GM19372 (cell line): Measurements from ENCODE around the gene CACNG5.

ENCODE experiments used
- ATAC-seq: cut with Tn5 transposase; IDR thresholded peaks from one replicate; pipeline ENCODE4 v1.9.1; 2021; ENCODE audit warnings: mild to moderate bottlenecking, low read depth, moderate library complexity; ENCODE audit not compliant: unreplicated experiment

CACNG5 gene

DNA sequence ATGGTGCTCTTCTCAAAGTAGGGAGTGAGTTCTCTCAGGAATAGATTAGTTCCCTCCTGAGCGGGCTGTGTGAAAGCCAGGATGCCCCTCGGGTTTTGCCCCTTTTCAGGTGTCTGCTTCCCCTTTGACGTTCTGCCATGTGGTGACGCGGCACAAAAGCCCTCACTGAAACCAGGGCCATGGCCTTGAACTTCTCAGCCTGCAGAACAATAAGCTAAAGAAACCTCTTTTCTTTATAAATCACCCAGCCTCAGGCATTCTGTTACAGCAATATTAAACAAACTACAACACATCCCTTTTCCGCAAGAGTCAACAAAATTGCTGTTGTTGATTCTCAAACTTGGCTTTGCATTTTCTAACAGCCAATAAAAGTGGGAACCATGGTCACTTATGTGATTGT is 15.5 kb upstream of the CACNG5 start:
- ATAC-seq, result no peak

DNA sequence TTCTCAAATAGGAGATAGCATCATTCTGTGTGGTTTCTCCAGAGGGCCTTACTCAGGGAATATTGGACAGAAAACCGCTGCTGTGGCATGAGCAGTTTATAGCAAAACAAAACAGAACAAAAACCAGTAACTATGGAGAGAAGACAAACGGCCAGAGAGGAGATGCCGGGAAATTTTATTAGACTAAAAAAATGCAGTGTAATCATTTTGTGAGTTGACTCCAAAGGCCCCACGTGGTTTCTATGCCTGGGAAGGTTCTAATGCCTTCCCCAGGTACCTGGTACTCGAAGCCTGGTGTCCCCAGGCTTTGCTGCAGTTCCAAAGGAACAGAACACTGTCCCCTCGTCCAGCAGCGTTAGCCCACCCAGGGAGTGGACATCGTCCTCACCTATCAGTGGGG is 12.9 kb upstream of the CACNG5 start:
- ATAC-seq, result no peak

DNA sequence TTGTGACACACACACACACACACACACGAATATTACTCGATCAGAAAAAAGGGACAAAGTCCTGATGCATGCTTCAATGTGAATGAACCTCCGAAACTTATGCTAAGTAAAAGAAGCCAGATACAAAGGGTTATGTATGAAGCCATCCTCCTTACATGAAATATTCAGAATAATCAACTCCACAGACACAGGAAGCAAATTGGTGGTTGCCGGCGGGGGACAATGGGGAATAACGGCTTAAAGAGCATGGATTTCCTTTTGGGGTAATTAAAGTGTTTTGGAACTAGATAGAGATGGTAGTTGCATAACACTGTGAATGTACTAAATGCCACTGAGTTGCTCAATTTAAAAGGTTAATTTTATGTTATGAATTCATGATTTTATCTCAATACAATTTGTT is 8.1 kb upstream of the CACNG5 start:
- ATAC-seq, result no peak

DNA sequence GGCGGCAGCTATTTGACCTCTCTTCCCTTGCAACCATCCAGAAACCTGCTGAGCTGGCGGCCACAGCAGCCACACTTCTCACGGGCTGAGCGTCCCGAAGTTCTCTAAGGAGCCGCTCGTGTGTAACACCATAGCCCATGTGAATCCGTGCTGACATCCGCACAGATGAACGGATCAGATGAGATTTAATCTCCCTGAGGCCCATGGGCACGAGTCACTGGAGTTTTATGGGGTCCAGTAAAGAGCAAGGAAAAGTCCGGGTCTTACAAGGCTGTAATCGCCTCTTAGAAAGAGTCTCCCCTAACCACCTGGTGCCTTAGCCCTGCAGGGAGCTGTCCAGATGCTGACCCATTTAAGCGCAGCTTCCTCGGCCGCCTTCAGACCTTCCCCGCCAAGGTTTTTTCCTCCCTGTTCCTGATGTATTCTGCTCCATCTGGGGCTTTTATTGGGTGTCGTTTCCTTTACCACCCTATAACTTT is 5.5 kb upstream of the CACNG5 start:
- ATAC-seq, result no peak

DNA sequence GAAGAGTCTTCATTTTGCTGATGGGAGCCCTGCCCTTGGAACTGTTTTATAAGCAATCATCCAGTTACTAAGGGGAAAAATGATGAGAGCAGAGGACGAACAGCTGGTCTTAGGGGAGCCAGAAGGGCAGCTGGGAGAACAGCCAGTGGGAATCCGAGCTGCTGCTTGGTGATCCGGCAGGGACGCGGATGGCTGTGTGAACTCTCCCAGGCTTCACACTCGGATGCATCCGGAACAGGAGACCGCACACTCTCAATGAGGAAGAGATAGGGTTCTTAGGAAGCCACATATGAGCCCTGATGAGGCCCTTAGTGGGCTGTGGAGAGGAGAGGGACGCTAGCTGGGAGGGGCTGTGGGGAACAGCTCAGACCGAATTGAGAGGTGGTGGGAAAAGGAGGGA is 5.0 kb upstream of the CACNG5 start:
- no peak for ATAC-seq

DNA sequence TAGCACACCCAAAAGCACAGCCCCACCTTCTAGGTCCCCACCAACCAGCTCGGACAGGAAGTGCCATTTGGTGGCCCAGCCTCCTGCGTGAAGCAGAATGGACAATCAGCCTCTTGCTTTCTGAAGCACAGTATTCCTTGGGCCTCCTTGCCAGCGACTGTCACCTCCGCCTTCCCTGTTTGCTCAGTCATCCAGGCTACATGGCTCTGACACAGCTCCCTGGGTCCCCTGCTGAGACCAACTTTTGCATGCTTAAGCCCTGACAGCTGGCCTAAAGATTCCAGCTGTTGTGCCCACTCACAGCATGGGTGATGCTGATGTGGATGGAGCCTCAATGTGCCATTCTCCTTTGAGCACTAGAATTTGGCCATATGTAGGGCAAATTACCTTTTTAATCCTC is 4.5 kb upstream of the CACNG5 start:
- ATAC-seq, result no peak

DNA sequence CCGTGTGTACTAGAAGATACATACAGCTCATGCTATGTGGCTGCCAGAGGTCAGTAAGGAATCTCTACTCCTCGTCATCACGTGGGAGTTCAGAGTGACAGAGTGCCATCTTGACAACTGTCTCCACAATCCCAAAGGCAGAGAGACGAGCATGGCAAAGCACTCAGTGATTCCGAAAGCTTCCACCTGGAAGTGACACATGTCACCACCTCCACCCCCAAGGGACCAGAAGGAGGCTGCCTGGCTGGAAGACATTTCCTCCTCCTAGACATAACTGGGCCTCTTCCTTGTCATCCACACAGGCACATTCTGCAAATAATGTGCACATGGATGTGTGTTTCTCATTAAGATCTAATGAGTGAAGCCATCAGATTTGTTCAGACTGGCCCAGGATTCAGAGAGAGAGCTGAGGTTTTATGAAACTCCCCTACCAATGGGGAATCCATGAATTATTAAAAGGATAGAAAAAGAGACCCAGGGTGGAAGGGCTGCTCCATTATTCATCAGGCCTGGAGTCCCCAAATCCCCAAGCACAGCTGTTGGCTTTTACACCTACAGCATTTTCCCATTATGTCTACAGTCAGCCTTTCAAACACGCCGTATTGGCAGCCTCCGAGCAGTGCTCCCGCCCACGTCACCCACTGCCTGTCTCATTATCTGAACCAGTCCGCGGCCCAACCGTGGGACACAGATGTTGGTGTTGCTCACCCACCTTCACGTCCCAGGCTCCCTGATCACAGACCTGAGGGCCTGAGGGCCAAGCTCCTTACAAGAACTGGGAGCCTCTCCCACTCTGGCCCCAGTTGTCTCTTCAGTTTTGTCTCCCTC is 3.3 kb upstream of the CACNG5 start:
- no peak for ATAC-seq

DNA sequence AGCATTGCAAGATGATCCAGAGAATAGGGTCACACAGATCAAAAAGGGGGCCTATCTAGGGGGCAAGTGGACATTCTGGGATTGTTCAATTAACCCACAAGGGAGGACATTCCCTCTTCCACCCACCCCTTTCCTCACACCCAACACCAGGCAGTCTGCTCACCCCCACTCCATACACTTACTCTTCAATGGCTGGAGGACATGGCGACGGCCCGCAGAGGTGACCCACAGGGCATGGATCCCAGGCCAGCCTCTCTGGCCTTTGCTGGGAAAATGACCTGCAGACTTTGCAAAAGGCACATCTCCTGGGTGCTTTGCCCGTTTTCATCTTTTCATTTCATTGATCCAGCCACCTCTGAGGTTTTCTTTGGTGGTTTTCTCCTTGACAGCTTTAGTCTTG is 1.7 kb upstream of the CACNG5 start:
- no peak for ATAC-seq

DNA sequence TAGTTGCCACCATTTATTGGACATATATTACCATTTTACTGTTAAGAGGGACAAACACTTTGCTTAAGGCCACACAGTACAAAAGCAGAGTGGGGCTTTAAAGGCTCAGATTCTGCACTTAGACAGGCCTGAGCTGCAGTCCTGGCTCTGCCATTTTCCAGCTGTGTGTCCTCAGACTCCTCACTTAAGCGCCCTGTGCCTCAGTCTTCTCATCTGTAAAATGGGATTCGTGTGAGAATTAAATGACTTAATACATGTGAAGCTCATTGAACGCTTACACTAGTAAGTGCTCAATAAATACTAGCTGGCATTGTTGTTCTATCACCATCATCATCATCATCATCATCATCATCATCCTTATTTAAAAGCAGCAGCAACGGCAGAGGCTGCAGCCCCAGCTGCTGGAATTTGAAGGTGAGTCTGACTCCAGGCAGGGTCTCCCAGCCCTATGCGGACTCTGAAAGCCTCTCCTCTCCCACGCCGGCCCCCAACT is 445 bp upstream of the CACNG5 start:
- no peak for ATAC-seq

DNA sequence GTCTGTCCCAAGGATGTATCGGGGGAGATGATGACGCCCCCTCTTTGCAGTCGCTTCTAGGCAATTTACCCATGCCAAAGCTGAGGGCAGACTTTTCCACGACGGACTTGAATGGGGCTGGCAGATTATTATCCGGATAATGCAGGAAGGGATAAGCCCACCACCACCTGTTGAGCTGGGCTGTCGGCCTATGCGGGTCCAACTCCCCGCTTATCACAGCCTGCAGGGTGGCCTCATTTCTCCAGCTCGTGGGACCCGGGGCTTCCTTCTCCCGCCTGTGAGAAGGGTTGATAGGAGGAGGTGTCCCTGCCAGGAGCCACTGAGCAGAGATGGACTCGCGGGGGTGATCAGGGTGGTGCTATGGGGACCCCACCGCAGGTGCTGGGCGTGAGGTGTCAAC is 559 bp downstream of the CACNG5 start:
- no peak for ATAC-seq

DNA sequence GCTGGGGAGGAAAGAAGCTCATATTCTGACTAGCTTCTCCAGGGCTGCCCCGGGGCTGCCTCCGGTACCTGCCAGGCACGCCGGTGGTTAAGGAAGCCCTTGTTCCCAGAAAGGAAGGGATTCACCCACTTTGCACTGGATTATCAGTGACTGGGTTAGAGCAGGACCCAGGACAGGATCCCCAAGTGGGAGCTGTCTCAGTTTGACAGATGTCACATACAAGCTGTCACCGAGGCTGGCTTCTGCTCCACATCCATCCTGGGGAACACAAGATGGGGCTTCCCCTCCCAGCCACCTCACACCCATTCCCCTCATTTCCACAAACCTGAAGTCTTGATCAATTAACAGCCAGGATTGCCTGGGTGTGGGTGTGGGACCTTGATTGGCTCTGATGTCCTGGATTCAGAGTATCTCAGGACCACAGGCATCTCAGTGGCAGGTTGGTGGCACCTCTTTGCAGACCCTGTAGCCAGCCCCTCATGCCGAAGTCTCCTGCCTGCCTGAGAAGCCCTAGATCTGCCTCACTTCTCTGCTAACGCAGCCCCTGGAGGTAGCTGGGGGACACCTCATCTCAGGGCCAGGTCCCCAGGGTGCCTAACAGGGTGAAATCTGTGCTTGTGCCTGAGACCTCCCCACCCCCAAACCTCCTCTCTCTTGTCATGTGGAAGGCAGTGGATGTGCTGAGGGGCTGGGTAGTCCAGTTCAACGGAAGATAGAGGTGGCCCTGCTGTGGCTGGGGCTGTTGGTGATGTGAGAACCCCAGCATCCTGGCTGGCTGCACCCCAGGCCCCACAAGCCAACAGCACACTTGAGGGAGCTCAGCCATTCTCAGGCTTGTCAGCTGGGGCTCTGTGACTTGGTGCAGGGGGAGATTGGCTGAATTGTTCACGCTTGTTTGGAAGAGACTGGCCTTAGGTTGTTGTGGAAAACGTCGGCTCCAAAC is 1.4 kb downstream of the CACNG5 start:
- ATAC-seq, result no peak

DNA sequence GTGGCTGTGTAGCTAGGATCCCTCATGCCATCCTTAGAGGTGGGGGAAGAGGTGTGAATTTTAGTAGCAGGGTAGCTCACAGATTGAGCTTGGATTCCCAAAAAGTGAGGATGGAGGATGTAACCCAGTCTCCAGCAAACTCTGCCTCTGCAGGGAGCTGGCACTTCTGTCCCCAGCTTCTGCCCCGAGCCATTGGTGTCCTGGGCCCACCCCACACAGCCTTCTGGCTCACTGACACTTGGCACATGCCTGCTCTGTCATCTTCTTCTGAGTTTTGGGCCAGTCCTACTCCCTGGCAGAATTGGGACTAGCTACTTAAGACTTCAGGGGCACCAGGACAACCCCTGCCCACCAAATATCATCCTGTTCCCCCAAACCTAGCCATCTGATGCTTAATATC is 2.3 kb downstream of the CACNG5 start:
- ATAC-seq, result no peak

DNA sequence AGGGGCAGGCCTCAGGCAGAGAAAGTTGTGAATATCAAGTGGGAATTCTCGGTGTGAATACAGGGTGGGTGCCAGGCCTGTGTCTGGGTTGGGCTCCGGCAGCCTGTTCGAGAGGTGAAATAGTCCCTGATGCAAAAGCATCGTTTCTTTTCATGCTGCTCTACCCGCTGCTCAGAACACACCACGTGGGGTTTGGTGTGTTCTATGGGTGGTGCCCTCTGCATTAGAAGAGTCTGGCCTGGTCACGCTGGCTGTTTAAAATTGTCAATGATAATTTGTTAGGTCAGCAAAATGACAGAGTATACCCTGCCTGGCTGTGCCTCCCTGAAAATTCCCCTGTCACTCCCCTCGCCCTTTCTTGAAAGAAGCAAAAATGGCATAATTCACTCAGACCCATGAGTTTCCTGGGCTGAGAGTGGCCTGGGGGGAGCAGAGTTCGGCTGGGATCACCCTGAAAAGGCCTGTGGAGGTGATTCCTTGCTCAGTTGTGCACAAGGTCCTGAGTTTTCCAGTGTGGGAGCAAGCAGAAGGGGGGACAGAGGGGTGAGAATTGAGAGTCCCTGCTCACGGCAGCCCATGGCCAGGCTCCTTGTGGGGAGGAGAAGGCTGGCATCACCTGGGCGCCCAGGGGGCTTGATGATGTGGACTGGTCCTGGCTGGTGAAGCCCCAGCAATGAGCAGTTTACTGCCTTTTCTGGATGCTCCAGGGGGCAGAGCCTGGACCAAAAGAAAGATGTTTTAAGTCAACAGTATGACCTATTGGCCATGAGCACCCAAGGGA is 3.2 kb downstream of the CACNG5 start:
- ATAC-seq, result no peak

DNA sequence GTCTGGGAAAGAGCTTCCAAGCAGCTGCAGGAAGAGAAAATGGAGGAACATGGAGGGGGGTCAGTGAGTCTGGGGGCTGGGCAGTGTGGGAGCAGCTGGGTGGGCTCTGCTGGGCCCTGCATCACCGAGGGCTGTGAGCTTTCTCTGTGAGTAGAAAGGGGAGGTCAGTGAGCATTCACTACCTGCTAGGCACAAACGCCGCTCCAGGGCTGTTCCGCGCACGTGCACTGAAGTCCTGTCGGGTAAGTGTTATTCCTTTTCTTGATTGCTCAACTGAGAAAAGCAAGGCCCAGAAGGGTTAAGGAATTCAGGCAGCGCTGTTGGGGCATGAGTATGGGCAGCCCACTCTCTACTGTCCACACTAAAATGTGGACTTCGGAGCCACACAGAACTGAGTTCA is 4.7 kb downstream of the CACNG5 start:
- no peak for ATAC-seq

DNA sequence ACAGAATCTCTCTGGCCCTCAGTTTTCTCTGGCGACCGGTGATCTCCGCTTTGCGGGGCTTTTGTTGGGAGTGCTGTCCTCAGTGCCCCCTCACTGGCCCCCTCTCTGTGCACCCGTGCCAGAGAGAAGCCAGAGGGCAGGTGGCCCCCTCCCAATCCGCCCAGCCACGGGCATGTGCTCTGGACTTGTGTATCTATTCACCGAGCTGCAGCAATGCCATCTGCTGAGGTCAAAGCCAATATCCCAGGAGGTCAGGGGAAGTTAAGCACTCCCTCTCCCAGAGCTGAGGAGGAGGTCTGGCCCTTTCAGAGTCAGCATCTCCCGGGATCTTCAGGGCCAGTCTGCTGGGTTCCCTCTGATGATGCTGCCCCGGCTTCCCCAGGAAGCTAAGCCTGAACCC is 5.1 kb downstream of the CACNG5 start:
- ATAC-seq, result no peak

DNA sequence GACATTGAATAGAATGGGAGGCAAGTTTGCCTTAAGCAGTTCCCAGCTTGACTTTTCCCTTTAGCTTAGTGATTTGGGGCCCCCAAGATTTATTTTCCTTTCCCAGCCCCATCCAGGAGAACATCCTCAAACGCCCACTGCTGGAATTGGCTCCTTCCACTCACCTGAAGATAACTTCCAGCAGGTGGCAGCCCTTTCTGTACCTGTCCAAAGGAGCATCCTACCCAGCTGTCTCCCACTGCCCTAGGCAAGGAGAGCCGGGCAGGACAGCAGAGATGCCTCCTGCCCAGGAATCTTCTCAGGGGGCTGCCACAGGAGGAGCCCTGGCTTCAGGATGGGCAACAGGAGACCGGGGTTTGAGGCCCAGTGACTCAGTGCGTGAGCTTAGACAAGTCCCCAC is 6.4 kb downstream of the CACNG5 start:
- no peak for ATAC-seq

DNA sequence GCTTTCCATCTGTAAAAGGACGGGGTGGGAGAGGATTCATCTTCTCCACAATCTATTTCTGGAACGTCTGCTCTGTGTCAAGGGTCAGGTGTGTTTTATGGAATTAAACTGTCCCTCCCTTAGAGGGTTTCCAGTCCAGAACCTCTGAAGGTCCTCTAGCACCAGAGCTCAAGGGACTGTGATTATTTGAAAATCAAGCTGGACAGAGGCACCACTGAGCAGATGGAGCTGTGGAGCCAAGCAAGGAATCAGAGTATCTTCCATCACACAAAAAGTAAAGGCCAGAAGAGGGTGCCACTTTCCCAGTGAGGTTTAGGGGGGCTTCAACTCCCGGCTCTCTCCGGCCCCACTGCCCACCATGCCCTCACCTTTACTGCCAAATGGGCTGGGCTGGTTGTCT is 6.8 kb downstream of the CACNG5 start:
- no peak for ATAC-seq

DNA sequence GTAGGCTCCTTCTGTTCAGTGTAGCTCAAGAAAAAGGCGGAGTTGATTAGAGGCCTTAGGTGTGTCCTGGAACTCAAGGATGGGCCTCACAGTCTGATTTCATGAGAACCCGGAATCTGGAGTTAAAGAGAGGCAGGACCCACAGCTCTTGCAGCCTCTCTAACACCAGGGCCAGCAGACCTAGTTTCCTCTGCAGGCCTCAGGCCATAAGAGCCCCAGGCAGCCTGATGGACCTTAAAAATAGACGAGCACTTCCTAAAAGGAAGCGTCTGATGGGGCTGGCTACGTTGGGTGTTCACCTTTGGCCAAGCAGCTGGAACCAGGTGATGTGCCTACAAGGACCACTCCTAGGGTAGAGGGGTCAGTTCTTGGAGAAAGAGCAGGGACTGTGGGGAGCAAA is 7.6 kb downstream of the CACNG5 start:
- ATAC-seq, result no peak

DNA sequence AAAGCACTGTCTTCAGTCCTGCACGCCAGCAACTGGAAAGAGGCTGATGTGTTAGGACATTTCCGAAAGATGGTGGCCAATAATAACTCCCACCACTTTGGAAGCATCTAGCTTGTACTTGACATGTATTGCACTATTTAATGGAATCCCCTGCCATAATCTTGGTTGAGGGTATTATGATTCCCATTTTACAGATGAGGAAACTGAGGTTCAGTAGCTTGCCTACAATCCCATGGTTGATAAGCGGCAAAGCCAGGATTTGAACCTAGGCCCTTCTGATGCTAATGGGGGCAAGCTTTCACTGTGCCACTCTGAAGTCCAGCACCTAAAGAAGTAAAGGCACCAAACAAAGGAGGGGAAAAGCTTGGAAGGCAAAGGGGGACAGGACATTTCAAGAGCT is 8.0 kb downstream of the CACNG5 start:
- no peak for ATAC-seq

DNA sequence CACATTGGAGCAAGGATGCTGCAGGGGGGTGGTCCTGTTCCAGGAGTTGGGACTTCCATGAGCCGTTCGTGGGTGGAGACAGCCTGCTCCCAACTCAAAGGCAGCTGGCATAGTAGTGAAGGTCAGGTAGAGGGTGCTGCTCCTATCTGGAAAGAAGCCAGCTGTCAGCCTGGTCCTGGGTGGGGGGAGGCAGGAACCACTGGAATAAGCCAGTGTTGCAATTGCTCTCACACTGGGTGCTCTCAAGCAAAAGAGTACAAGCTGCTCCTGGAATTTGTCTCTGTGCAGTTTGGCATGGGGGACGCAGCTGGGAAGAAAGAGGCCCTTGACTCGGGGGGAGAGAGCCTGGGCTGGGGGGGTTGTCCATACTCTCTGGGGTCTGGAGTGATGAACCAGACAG is 8.7 kb downstream of the CACNG5 start:
- ATAC-seq, result no peak

DNA sequence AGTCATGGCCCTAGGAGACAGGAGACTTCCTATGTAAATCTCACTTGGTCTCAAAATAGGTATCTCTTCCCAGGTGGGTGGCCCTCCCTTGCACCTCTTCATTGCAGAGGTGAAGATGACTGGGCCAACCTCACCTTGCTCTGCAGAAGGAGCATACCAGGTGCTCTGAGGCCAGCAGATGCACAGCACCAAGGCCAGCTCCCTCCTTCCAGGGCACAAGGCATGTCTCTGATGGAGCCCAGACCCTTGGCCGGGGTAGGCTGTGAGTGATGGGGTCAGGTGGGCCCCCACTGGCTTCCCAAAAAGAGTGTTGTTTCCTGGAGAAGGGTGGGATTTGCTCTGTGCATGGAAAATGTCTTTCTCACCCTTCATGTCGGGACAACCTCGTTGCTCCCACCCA is 12.8 kb downstream of the CACNG5 start:
- no peak for ATAC-seq
